HepG2 (cell line): ENCODE measurements around the gene SLC23A3. TPM values are rescaled to one million over a fixed set of nuclear protein-coding genes. Genes with fewer than 3 reads are reported as not detected.

Source experiments
- HDAC6 ChIP-seq: fragments of 200-600 bp; sonication (generic); IDR thresholded peaks from 2 replicates; pipeline ENCODE4 v1.7.0; 2017; ENCODE audit warnings: mild to moderate bottlenecking, antibody characterized with exemption, low read length, low read depth
- HOXA3 ChIP-seq: sonication (generic); formaldehyde crosslinking; IDR thresholded peaks from 2 replicates; pipeline ENCODE4 v1.5.0; 2020; ENCODE audit warnings: missing genetic modification reagents
- IRX3 ChIP-seq: sonication (generic); formaldehyde crosslinking; IDR thresholded peaks from 2 replicates; pipeline ENCODE4 v1.8.1; 2023; ENCODE audit warnings: mild to moderate bottlenecking, low read depth, missing genetic modification reagents, borderline replicate concordance
- MED1 ChIP-seq: sonication (generic); formaldehyde crosslinking; IDR thresholded peaks from 2 replicates; pipeline ENCODE4 v1.4.0; 2020; ENCODE audit warnings: missing genetic modification reagents
- MEIS2 ChIP-seq: sonication (generic); formaldehyde crosslinking; IDR thresholded peaks from 2 replicates; pipeline ENCODE4 v1.9.0; 2021; ENCODE audit warnings: mild to moderate bottlenecking, missing genetic modification reagents
- NCOA5 ChIP-seq: sonication (generic); formaldehyde crosslinking; IDR thresholded peaks from 2 replicates; pipeline ENCODE4 v1.4.0; 2020; ENCODE audit warnings: missing genetic modification reagents
- NFE2L1 ChIP-seq: sonication (generic); formaldehyde crosslinking; IDR thresholded peaks from 2 replicates; pipeline ENCODE4 v1.4.0; 2020; ENCODE audit warnings: missing genetic modification reagents, mild to moderate bottlenecking, borderline replicate concordance
- NPAS2 ChIP-seq: sonication (generic); formaldehyde crosslinking; IDR thresholded peaks from 2 replicates; pipeline ENCODE4 v1.8.0; 2022; ENCODE audit warnings: mild to moderate bottlenecking, missing genetic modification reagents, borderline replicate concordance
- POLR2A ChIP-seq, 2 experiments: IDR thresholded peaks; 2 replicates each; pipeline ENCODE4 v1.6.1; 2011; ENCODE audit warnings: low read depth in 2 of 2, low read length in 2 of 2, mild to moderate bottlenecking in 1 of 2, moderate library complexity in 1 of 2; ENCODE audit not compliant: insufficient read depth in 1 of 2
- POLR2AphosphoS5 ChIP-seq: IDR thresholded peaks from 2 replicates; pipeline ENCODE4 v1.6.1; 2012; ENCODE audit warnings: low read depth, low read length
- SP140L ChIP-seq: sonication (generic); formaldehyde crosslinking; IDR thresholded peaks from 2 replicates; pipeline ENCODE4 v1.4.0; 2020; ENCODE audit warnings: missing genetic modification reagents, borderline replicate concordance
- ZEB1 ChIP-seq: IDR thresholded peaks from 2 replicates; pipeline ENCODE4 v1.6.1; 2012; ENCODE audit warnings: mild to moderate bottlenecking, low read depth, inconsistent platforms; ENCODE audit not compliant: insufficient replicate concordance
- ZFAT ChIP-seq: sonication (generic); formaldehyde crosslinking; conservative IDR thresholded peaks from 2 replicates; pipeline ENCODE4 v1.8.1; 2023; ENCODE audit warnings: missing genetic modification reagents, inconsistent platforms
- ZNF264 ChIP-seq: sonication (generic); formaldehyde crosslinking; IDR thresholded peaks from 2 replicates; pipeline ENCODE4 v1.4.0; 2020; ENCODE audit warnings: missing genetic modification reagents
- ZNF382 ChIP-seq: sonication (generic); formaldehyde crosslinking; IDR thresholded peaks from 2 replicates; pipeline ENCODE4 v1.5.0; 2020; ENCODE audit warnings: missing genetic modification reagents, mild to moderate bottlenecking, borderline replicate concordance
- ZNF441 ChIP-seq: sonication (generic); formaldehyde crosslinking; IDR thresholded peaks from 2 replicates; pipeline ENCODE4 v1.7.0; 2021; ENCODE audit warnings: missing genetic modification reagents, borderline replicate concordance
- ZNF451 ChIP-seq: sonication (generic); formaldehyde crosslinking; IDR thresholded peaks from 2 replicates; pipeline ENCODE4 v1.5.0; 2020; ENCODE audit warnings: mild to moderate bottlenecking, missing genetic modification reagents
- ZNF549 ChIP-seq: sonication (generic); formaldehyde crosslinking; IDR thresholded peaks from 2 replicates; pipeline ENCODE4 v1.5.0; 2020; ENCODE audit warnings: missing genetic modification reagents
- ZNF670 ChIP-seq: sonication (generic); formaldehyde crosslinking; IDR thresholded peaks from 2 replicates; pipeline ENCODE4 v1.8.0; 2022; ENCODE audit warnings: mild to moderate bottlenecking, missing genetic modification reagents, borderline replicate concordance
- ZNF720 ChIP-seq: sonication (generic); formaldehyde crosslinking; IDR thresholded peaks from 2 replicates; pipeline ENCODE4 v1.4.0; 2020; ENCODE audit warnings: missing genetic modification reagents
- ZNF746 ChIP-seq: sonication (generic); formaldehyde crosslinking; IDR thresholded peaks from 2 replicates; pipeline ENCODE4 v1.8.0; 2022; ENCODE audit warnings: mild to moderate bottlenecking, missing genetic modification reagents
- ZNF773 ChIP-seq: sonication (generic); formaldehyde crosslinking; IDR thresholded peaks from 2 replicates; pipeline ENCODE4 v1.4.0; 2020; ENCODE audit warnings: missing genetic modification reagents, borderline replicate concordance
- polyA plus RNA-seq, 8 experiments: library from polyadenylated mRNA; depleted of rRNA in 3 of 8; stranded (reverse) in 7 of 8; unstranded in 1 of 8; fragments of >200 nt; fragmentation: Illumina TruSeq in 4 of 8; extraction: Trizol in 4 of 8; gene quantifications; 2 replicates each; pipeline versions ENCODE4 v1.2.1 to v1.2.3, GENCODE V29; 2011 to 2016; ENCODE audit warnings: low read depth in 4 of 8, missing spikeins in 1 of 8, mixed read lengths in 1 of 8; ENCODE audit not compliant: insufficient read depth in 1 of 8
- total RNA-seq, 5 experiments: library from RNA; depleted of rRNA; stranded (reverse); fragments of >200 nt; fragmentation: Illumina TruSeq; extraction: Trizol; gene quantifications; 2 replicates each; pipeline ENCODE4 v1.2.3, GENCODE V29; 2016; ENCODE audit warnings: low read depth in 1 of 5
- TF ChIP-seq, protein P1 (sequence below): sonication (generic); formaldehyde crosslinking; IDR thresholded peaks from 2 replicates; pipeline ENCODE4 v1.8.1; 2023; ENCODE audit warnings: mild to moderate bottlenecking, inconsistent platforms, moderate library complexity, missing genetic modification reagents, borderline replicate concordance
- TF ChIP-seq, protein P2 (sequence below): sonication (generic); formaldehyde crosslinking; IDR thresholded peaks from 2 replicates; pipeline ENCODE4 v1.9.0; 2021; ENCODE audit warnings: mild to moderate bottlenecking, missing genetic modification reagents

Gene SLC23A3
- total and polyA plus RNA-seq, 2 of the 13 experiments (the other 11 are each of a cell fraction or from before 2014, with no cell fraction given) = 0.38 to 0.78 TPM

DNA sequence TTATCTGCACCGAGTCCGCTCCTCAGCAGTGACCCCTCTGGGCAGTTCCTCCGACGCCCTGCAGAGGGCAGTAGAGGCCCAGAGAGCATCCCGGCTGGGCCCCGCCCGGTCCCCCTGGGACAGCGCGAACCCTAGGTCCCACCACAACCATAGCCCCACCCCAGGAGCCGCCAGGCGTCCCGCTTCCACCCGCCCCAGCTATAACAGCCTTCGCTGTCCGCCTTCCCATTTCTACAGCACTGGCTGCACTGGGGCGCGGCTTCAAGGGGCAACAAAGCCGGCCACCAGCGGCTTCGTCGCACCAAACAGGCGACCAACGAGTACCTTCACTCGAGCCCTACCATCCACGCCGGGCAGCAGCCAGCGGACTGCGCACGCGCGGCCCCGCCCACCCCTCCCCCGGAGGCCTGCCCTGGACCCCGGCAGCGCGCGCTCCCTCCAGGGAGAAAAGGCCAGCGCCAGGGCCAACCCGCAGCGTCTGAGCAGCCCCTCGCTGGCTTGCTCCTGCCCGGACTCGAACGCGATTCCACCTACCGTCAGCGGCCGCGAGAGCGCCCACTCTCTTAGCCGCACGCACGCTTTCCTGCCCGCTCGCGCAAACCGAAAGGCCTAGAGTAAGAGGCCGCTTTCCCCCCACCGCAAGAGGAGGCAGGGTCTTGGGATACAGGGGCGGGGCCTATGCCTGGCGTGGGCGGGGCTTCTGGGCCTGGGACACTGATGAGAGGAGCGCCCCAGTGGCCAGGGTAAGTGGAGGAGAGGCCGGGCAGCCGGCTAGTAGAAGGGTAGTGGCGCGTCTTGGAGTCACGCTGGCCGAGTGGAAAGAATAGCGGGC lies 9.4 kb downstream of the SLC23A3 start, which contains the start of gene NHEJ1 (continued):
- TF ChIP-seq IRX3 (CRISPR knock-in tag) (peak; percentile 96), NCOA5 (CRISPR knock-in tag) (no peak), ZNF441 (peak; percentile 80), ZNF549 (CRISPR knock-in tag) (no peak), ZNF451 (peak; percentile 94), HDAC6 (no peak), POLR2A (IDR thresholded peaks at IDR 0.05; ENCODE audit: insufficient read depth in 1 of 2, low read depth in 2 of 2, low read length in 2 of 2) (peak; percentile 68 to 93), MEIS2 (CRISPR knock-in tag) (peak; percentile 90), ZEB1 (no peak), MED1 (CRISPR knock-in tag) (no peak; the same call in none of the 2 replicates), NPAS2 (no peak), ZFAT (CRISPR knock-in tag) (0 out of 2 replicates have a peak, but pooled peaks have one; percentile 52), SP140L (CRISPR knock-in tag) (no peak), ZNF670 (CRISPR knock-in tag) (peak; percentile 88; the same call in 1 of the 2 replicates), ZNF720 (CRISPR knock-in tag) (peak; percentile 39; the same call in 1 of the 2 replicates), ZNF264 (peak; percentile 83; the same call in 1 of the 2 replicates), ZNF382 (CRISPR knock-in tag) (no peak), POLR2AphosphoS5 (peak; percentile 89), NFE2L1 (CRISPR knock-in tag) (0 out of 2 replicates have a peak, but pooled peaks have one; percentile 59), HOXA3 (peak; percentile 68; the same call in 1 of the 2 replicates), ZNF773 (CRISPR knock-in tag) (peak; percentile 32; the same call in 1 of the 2 replicates), ZNF746 (CRISPR knock-in tag) (0 out of 2 replicates have a peak, but pooled peaks have one; percentile 56)
- TF ChIP-seq, protein P1, sequence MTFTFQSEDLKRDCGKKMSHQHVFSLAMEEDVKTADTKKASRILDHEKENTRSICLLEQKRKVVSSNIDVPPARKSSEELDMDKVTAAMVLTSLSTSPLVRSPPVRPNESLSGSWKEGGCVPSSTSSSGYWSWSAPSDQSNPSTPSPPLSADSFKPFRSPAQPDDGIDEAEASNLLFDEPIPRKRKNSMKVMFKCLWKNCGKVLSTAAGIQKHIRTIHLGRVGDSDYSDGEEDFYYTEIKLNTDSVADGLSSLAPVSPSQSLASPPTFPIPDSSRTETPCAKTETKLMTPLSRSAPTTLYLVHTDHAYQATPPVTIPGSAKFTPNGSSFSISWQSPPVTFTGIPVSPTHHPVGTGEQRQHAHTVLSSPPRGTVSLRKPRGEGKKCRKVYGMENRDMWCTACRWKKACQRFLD (CRISPR knock-in tag) = peak; percentile 97
- TF ChIP-seq, protein P2, sequence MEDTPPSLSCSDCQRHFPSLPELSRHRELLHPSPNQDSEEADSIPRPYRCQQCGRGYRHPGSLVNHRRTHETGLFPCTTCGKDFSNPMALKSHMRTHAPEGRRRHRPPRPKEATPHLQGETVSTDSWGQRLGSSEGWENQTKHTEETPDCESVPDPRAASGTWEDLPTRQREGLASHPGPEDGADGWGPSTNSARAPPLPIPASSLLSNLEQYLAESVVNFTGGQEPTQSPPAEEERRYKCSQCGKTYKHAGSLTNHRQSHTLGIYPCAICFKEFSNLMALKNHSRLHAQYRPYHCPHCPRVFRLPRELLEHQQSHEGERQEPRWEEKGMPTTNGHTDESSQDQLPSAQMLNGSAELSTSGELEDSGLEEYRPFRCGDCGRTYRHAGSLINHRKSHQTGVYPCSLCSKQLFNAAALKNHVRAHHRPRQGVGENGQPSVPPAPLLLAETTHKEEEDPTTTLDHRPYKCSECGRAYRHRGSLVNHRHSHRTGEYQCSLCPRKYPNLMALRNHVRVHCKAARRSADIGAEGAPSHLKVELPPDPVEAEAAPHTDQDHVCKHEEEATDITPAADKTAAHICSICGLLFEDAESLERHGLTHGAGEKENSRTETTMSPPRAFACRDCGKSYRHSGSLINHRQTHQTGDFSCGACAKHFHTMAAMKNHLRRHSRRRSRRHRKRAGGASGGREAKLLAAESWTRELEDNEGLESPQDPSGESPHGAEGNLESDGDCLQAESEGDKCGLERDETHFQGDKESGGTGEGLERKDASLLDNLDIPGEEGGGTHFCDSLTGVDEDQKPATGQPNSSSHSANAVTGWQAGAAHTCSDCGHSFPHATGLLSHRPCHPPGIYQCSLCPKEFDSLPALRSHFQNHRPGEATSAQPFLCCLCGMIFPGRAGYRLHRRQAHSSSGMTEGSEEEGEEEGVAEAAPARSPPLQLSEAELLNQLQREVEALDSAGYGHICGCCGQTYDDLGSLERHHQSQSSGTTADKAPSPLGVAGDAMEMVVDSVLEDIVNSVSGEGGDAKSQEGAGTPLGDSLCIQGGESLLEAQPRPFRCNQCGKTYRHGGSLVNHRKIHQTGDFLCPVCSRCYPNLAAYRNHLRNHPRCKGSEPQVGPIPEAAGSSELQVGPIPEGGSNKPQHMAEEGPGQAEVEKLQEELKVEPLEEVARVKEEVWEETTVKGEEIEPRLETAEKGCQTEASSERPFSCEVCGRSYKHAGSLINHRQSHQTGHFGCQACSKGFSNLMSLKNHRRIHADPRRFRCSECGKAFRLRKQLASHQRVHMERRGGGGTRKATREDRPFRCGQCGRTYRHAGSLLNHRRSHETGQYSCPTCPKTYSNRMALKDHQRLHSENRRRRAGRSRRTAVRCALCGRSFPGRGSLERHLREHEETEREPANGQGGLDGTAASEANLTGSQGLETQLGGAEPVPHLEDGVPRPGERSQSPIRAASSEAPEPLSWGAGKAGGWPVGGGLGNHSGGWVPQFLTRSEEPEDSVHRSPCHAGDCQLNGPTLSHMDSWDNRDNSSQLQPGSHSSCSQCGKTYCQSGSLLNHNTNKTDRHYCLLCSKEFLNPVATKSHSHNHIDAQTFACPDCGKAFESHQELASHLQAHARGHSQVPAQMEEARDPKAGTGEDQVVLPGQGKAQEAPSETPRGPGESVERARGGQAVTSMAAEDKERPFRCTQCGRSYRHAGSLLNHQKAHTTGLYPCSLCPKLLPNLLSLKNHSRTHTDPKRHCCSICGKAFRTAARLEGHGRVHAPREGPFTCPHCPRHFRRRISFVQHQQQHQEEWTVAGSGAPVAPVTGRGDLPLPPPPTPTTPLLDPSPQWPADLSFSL (CRISPR knock-in tag) = no peak
